ENCODE measurements around the gene PPP1R14C.

DNA sequence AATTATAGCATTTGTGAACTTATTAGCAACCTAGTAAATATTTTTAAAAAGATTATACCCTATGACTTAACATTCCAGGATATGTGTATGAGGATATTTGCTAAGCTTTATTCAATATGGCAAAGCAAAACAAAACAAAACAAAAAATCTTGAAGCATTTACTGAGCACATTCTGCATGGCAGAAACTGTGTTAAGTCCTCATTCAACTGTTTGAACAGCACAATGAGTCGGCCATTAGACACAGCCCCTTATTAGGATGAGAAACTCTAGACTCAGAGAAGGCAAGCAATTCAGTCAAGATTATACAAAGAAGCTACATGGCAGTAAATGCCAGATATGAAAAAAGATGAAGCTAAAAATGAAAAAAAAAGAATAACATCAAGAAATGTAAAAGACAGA lies 155.8 kb downstream of the PPP1R14C start:
- no peak for TF ChIP-seq POLR2AphosphoS5 (IDR thresholded peaks at IDR 0.05)
- no peak for TF ChIP-seq EP300 (IDR thresholded peaks at IDR 0.05)
- TF ChIP-seq, protein P1, sequence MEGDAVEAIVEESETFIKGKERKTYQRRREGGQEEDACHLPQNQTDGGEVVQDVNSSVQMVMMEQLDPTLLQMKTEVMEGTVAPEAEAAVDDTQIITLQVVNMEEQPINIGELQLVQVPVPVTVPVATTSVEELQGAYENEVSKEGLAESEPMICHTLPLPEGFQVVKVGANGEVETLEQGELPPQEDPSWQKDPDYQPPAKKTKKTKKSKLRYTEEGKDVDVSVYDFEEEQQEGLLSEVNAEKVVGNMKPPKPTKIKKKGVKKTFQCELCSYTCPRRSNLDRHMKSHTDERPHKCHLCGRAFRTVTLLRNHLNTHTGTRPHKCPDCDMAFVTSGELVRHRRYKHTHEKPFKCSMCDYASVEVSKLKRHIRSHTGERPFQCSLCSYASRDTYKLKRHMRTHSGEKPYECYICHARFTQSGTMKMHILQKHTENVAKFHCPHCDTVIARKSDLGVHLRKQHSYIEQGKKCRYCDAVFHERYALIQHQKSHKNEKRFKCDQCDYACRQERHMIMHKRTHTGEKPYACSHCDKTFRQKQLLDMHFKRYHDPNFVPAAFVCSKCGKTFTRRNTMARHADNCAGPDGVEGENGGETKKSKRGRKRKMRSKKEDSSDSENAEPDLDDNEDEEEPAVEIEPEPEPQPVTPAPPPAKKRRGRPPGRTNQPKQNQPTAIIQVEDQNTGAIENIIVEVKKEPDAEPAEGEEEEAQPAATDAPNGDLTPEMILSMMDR (IDR thresholded peaks at IDR 0.05), result no peak
- no peak for TF ChIP-seq POLR2A (IDR thresholded peaks at IDR 0.05)
